ENCODE measurements around the gene GNAI2.
"Not testable (repeated sequence)": the region's sequence is repeated elsewhere in the genome, so short reads cannot be mapped to it uniquely, and the experiment has no call there.

Gene GNAI2

GRCh38 chr3:50245251-50245745 is 9.3 kb downstream of the GNAI2 start:
- no peak for DNase-seq (ENCODE audit: low read depth)

- peak; percentile 90 for DNase-seq (ENCODE audit: low read depth)
These were observed 10.0 kb downstream of the GNAI2 start for GRCh38 chr3:50245831-50246516.

GRCh38 chr3:50246517-50246954 is 10.5 kb downstream of the GNAI2 start:
- peak; percentile 84 for DNase-seq (ENCODE audit: low read depth)

GRCh38 chr3:50248387-50248786 is 12.4 kb downstream of the GNAI2 start:
- DNase-seq (ENCODE audit: low read depth) = no peak

GRCh38 chr3:50249457-50249856 is 13.5 kb downstream of the GNAI2 start:
- no peak for DNase-seq (ENCODE audit: low read depth)

GRCh38 chr3:50250514-50250913 is 14.5 kb downstream of the GNAI2 start:
- no peak for DNase-seq (ENCODE audit: low read depth)

GRCh38 chr3:50251220-50251619 is 15.2 kb downstream of the GNAI2 start:
- DNase-seq (ENCODE audit: low read depth) = peak; percentile 49

GRCh38 chr3:50254577-50255250 is 18.7 kb downstream of the GNAI2 start:
- DNase-seq (ENCODE audit: low read depth) = no peak

- DNase-seq (ENCODE audit: low read depth) = no peak
These were observed 19.2 kb downstream of the GNAI2 start for GRCh38 chr3:50255251-50255615.

- no peak for DNase-seq (ENCODE audit: low read depth)
These were observed 21.2 kb downstream of the GNAI2 start for GRCh38 chr3:50256978-50257890.

GRCh38 chr3:50258029-50258680 is 22.2 kb downstream of the GNAI2 start:
- DNase-seq (ENCODE audit: low read depth) = no peak

- no peak for DNase-seq (ENCODE audit: low read depth)
These were observed 23.0 kb downstream of the GNAI2 start for GRCh38 chr3:50258979-50259378.

GRCh38 chr3:50259432-50260026 is 23.5 kb downstream of the GNAI2 start:
- no peak for DNase-seq (ENCODE audit: low read depth)

GRCh38 chr3:50260027-50260941 is 24.3 kb downstream of the GNAI2 start:
- DNase-seq (ENCODE audit: low read depth) = peak; percentile 68

GRCh38 chr3:50260942-50261441 is 25.0 kb downstream of the GNAI2 start:
- no peak for DNase-seq (ENCODE audit: low read depth)

GRCh38 chr3:50261505-50261904 is 25.5 kb downstream of the GNAI2 start:
- no peak for DNase-seq (ENCODE audit: low read depth)

- DNase-seq (ENCODE audit: low read depth) = not testable (repeated sequence)
These were observed 26.2 kb downstream of the GNAI2 start for GRCh38 chr3:50262200-50262599.

GRCh38 chr3:50262778-50263177 is 26.8 kb downstream of the GNAI2 start:
- no peak for DNase-seq (ENCODE audit: low read depth)

GRCh38 chr3:50263478-50264382 is 27.7 kb downstream of the GNAI2 start:
- no peak for DNase-seq (ENCODE audit: low read depth)

All from stimulated activated CD4-positive, alpha-beta T cell treated with anti-CD3 and anti-CD28 coated beads, Interleukin-2, amount 100 ng/mL, for 4 hours (primary cell).